DMS114 treated with DMSO at 0.1 percent for 48 hours (cell line): ENCODE data around the gene PRIMPOL.
"Not testable (repeated sequence)": the region's sequence is repeated elsewhere in the genome, so short reads cannot be mapped to it uniquely, and the experiment has no call there.

Experiments
- DNase-seq: peaks from one replicate; lab custom pipeline; 2025; ENCODE audit not compliant: unreplicated experiment; lab: John Stamatoyannopoulos, UW

Gene PRIMPOL

GRCh38 chr4:184636897-184637296 lies 12.6 kb upstream of the PRIMPOL start:
- no peak for DNase-seq

- DNase-seq = no peak
Measured at GRCh38 chr4:184641022-184641421, 8.5 kb upstream of the PRIMPOL start.

- DNase-seq = no peak
Measured at GRCh38 chr4:184641451-184641850, 8.1 kb upstream of the PRIMPOL start.

GRCh38 chr4:184643731-184644130 lies 5.8 kb upstream of the PRIMPOL start:
- no peak for DNase-seq

- DNase-seq = no peak
Measured at GRCh38 chr4:184644553-184645307, 4.8 kb upstream of the PRIMPOL start.

- DNase-seq = no peak
Measured at GRCh38 chr4:184645904-184646610, 3.5 kb upstream of the PRIMPOL start.

GRCh38 chr4:184647266-184648053 lies 2.1 kb upstream of the PRIMPOL start:
- DNase-seq = no peak

- no peak for DNase-seq
Measured at GRCh38 chr4:184648054-184648312, 1.6 kb upstream of the PRIMPOL start.

GRCh38 chr4:184648313-184649025 lies 1.1 kb upstream of the PRIMPOL start:
- no peak for DNase-seq

GRCh38 chr4:184649971-184650855 lies 675 bp downstream of the PRIMPOL start:
- no peak for DNase-seq

GRCh38 chr4:184651899-184652298 lies 2.4 kb downstream of the PRIMPOL start:
- no peak for DNase-seq

- not testable (repeated sequence) for DNase-seq
Measured at GRCh38 chr4:184652681-184653080, 3.1 kb downstream of the PRIMPOL start.

- no peak for DNase-seq
Measured at GRCh38 chr4:184653650-184654049, 4.1 kb downstream of the PRIMPOL start.

GRCh38 chr4:184655889-184656869 lies 6.6 kb downstream of the PRIMPOL start:
- no peak for DNase-seq

GRCh38 chr4:184657144-184657543 lies 7.6 kb downstream of the PRIMPOL start:
- no peak for DNase-seq

GRCh38 chr4:184657820-184658219 lies 8.3 kb downstream of the PRIMPOL start:
- DNase-seq = not testable (repeated sequence)

- no peak for DNase-seq
Measured at GRCh38 chr4:184660978-184661377, 11.4 kb downstream of the PRIMPOL start.

- no peak for DNase-seq
Measured at GRCh38 chr4:184662236-184662635, 12.7 kb downstream of the PRIMPOL start.
